Suprapubic skin (tissue), 4 donors: ENCODE data around the gene TMPRSS7. TPM values are rescaled to one million over a fixed set of nuclear protein-coding genes. Genes with fewer than 3 reads are reported as not detected.

Experiments
- DNase-seq, 2 donors: peaks; one replicate each; pipeline ENCODE4 v3.0.0-alpha.2; 2019; ENCODE audit warnings: low spot score in 2 of 2
- H3K27ac ChIP-seq: fragments of 200-600 bp; sonication (generic); one replicate; pipeline ENCODE4 v1.5.1; 2019
- H3K27me3 ChIP-seq: fragments of 200-600 bp; sonication (generic); one replicate; pipeline ENCODE4 v1.5.1; 2019
- H3K36me3 ChIP-seq: fragments of 200-600 bp; sonication (generic); one replicate; pipeline ENCODE4 v1.5.1; 2019
- H3K4me1 ChIP-seq: fragments of 200-600 bp; sonication (generic); one replicate; pipeline ENCODE4 v1.5.1; 2019
- H3K4me3 ChIP-seq: fragments of 200-600 bp; sonication (generic); one replicate; pipeline ENCODE4 v1.5.1; 2019; ENCODE audit warnings: mild to moderate bottlenecking
- H3K9me3 ChIP-seq: fragments of 200-600 bp; sonication (generic); one replicate; pipeline ENCODE4 v1.5.1; 2019
- CTCF ChIP-seq, 2 donors: fragments of 200-600 bp in 1 of 2; fragments of 450-650 bp in 1 of 2; sonication (generic) in 1 of 2; IDR thresholded peaks; one replicate each; pipeline ENCODE4 v1.5.1; 2016 to 2019; ENCODE audit warnings: antibody characterized with exemption in 2 of 2, mild to moderate bottlenecking in 1 of 2, moderate library complexity in 1 of 2
- EP300 ChIP-seq: sonication (generic); formaldehyde crosslinking; IDR thresholded peaks from one replicate; pipeline ENCODE4 v1.6.1; 2017; ENCODE audit warnings: antibody characterized with exemption
- POLR2A ChIP-seq, 2 donors: fragments of 450-650 bp; IDR thresholded peaks; one replicate each; pipeline ENCODE4 v1.6.1; 2017; ENCODE audit warnings: antibody characterized with exemption in 2 of 2, mild to moderate bottlenecking in 2 of 2, moderate library complexity in 2 of 2
- POLR2AphosphoS5 ChIP-seq, 3 donors: sonication (generic); formaldehyde crosslinking; IDR thresholded peaks; one replicate each; pipeline ENCODE4 v1.6.1; 2017; ENCODE audit warnings: antibody characterized with exemption in 3 of 3
- WGBS: methylation state at CpG from one replicate; pipeline ENCODE4 v1.1.5; 2018; 5-methylcytosine and 5-hydroxymethylcytosine counted together
- total RNA-seq, 4 donors: library from RNA; depleted of rRNA; stranded (reverse); fragments of >200 nt; gene quantifications; one replicate each; pipeline ENCODE4 v1.1.0, GENCODE V29; 2016

TMPRSS7 gene
- total RNA-seq, 4 donors from 2014 or later, result 0.40 to 1.0 (median 0.49) TPM; not detected in 1

GRCh38 chr3:112124907-112125607 lies 90.5 kb downstream of the TMPRSS7 start:
- no peaks in the 10 kb centered on the region for H3K36me3 ChIP-seq
- 78% methylated on average over 5 of the region's 5 CpGs for WGBS
- H3K4me1 ChIP-seq, result peaks cover 14% of the 10 kb centered on the region
- TF ChIP-seq POLR2A (IDR thresholded peaks at IDR 0.05) (no peak), CTCF (IDR thresholded peaks at IDR 0.05) (no peak), POLR2AphosphoS5 (IDR thresholded peaks at IDR 0.05) (no peak), EP300 (no peak)
- no peaks in the 10 kb centered on the region for H3K27me3 ChIP-seq
- no peaks in the 10 kb centered on the region for H3K9me3 ChIP-seq
- DNase-seq, result no peak
- H3K27ac ChIP-seq, result no peak overlapping the region
- no peak overlapping the region for H3K4me3 ChIP-seq

GRCh38 chr3:112126511-112126911 lies 92.0 kb downstream of the TMPRSS7 start:
- peaks cover 14% of the 10 kb centered on the region for H3K4me1 ChIP-seq
- TF ChIP-seq POLR2AphosphoS5 (IDR thresholded peaks at IDR 0.05) (no peak), EP300 (no peak), POLR2A (IDR thresholded peaks at IDR 0.05) (no peak), CTCF (IDR thresholded peaks at IDR 0.05) (no peak)
- 48% methylated on average over 1 of the region's 1 CpG for WGBS
- no peaks in the 10 kb centered on the region for H3K36me3 ChIP-seq
- H3K9me3 ChIP-seq, result no peaks in the 10 kb centered on the region
- H3K27ac ChIP-seq, result no peak overlapping the region
- no peaks in the 10 kb centered on the region for H3K27me3 ChIP-seq
- H3K4me3 ChIP-seq, result no peak overlapping the region
- no peak for DNase-seq

- no peaks in the 10 kb centered on the region for H3K27me3 ChIP-seq
- TF ChIP-seq EP300 (no peak), POLR2A (IDR thresholded peaks at IDR 0.05) (no peak), CTCF (IDR thresholded peaks at IDR 0.05) (no peak), POLR2AphosphoS5 (IDR thresholded peaks at IDR 0.05) (no peak)
- no peaks in the 10 kb centered on the region for H3K36me3 ChIP-seq
- WGBS, result 75% methylated on average over 10 of the region's 10 CpGs
- H3K4me3 ChIP-seq, result no peak overlapping the region
- DNase-seq, result no peak
- H3K4me1 ChIP-seq, result peaks cover 21% of the 10 kb centered on the region
- no peak overlapping the region for H3K27ac ChIP-seq
- no peaks in the 10 kb centered on the region for H3K9me3 ChIP-seq
These were observed 93.3 kb downstream of the TMPRSS7 start for GRCh38 chr3:112127522-112128494.

GRCh38 chr3:112128843-112129727 lies 94.5 kb downstream of the TMPRSS7 start:
- H3K9me3 ChIP-seq, result no peaks in the 10 kb centered on the region
- no peaks in the 10 kb centered on the region for H3K36me3 ChIP-seq
- 54% methylated on average over 7 of the region's 7 CpGs for WGBS
- no peaks in the 10 kb centered on the region for H3K27me3 ChIP-seq
- no peak for DNase-seq
- no peak for TF ChIP-seq POLR2AphosphoS5 (IDR thresholded peaks at IDR 0.05)
- no peak for TF ChIP-seq POLR2A (IDR thresholded peaks at IDR 0.05)
- H3K27ac ChIP-seq, result no peak overlapping the region
- H3K4me1 ChIP-seq, result peaks cover 21% of the 10 kb centered on the region
- no peak overlapping the region for H3K4me3 ChIP-seq

GRCh38 chr3:112129925-112130637 lies 95.5 kb downstream of the TMPRSS7 start:
- no peaks in the 10 kb centered on the region for H3K36me3 ChIP-seq
- H3K27ac ChIP-seq, result no peak overlapping the region
- no peak overlapping the region for H3K4me3 ChIP-seq
- no peaks in the 10 kb centered on the region for H3K9me3 ChIP-seq
- 91% methylated on average over 4 of the region's 4 CpGs for WGBS
- TF ChIP-seq POLR2A (IDR thresholded peaks at IDR 0.05) (no peak), EP300 (no peak), POLR2AphosphoS5 (IDR thresholded peaks at IDR 0.05) (no peak), CTCF (IDR thresholded peaks at IDR 0.05) (no peak)
- no peak for DNase-seq
- no peaks in the 10 kb centered on the region for H3K27me3 ChIP-seq
- peaks cover 21% of the 10 kb centered on the region for H3K4me1 ChIP-seq
